ENCODE data around the gene SH2D3C.

SH2D3C gene, protein sequence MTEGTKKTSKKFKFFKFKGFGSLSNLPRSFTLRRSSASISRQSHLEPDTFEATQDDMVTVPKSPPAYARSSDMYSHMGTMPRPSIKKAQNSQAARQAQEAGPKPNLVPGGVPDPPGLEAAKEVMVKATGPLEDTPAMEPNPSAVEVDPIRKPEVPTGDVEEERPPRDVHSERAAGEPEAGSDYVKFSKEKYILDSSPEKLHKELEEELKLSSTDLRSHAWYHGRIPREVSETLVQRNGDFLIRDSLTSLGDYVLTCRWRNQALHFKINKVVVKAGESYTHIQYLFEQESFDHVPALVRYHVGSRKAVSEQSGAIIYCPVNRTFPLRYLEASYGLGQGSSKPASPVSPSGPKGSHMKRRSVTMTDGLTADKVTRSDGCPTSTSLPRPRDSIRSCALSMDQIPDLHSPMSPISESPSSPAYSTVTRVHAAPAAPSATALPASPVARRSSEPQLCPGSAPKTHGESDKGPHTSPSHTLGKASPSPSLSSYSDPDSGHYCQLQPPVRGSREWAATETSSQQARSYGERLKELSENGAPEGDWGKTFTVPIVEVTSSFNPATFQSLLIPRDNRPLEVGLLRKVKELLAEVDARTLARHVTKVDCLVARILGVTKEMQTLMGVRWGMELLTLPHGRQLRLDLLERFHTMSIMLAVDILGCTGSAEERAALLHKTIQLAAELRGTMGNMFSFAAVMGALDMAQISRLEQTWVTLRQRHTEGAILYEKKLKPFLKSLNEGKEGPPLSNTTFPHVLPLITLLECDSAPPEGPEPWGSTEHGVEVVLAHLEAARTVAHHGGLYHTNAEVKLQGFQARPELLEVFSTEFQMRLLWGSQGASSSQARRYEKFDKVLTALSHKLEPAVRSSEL

DNA sequence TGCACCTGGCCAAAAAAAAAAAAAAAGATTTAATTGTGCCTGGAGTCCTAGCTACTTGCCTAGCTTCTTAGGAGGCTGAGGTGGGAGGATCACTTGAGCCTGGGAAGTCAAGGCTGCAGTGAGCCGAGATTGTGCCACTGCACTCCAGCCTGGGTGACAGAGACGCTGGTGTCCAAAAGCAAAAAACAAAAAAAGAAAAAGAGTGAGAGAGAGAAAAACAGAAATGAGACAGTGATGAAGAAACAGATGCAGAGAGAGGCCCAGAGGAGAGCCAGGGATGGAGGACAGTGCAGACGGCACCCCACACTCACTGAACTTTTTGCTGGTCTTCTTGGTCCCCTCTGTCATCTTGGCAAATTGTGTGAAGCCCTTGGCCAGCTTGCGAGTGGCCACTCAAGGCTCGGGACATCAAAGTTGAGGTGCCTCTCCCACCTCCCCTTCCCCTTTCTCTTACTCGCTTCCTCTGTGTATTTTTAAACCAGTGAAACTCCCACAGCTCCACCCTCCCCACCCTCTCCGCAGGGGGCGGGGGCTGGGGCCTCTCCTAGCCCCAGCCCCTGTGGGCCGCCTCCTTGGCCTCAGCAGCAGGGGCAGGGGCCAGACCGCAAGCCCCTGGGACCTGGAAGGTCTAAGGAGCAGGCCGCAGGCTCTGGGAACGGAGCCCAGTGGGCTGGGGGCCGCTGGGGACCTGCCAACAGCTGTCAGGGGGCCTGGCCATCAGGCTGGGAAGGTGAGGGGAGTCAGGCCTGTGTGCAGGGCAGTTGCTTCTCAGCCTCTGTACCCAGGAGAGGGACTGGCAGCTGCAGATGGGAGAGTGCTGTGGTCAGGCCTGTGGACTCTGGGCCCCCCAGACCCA lies at the start of gene SH2D3C:
TSS of gene SH2D3C (minus strand) at position 387 of the 856 bp plus-strand sequence. CDS start at position 348, 39 bp downstream.
- peak; percentile 63 for DNase-seq

DNA sequence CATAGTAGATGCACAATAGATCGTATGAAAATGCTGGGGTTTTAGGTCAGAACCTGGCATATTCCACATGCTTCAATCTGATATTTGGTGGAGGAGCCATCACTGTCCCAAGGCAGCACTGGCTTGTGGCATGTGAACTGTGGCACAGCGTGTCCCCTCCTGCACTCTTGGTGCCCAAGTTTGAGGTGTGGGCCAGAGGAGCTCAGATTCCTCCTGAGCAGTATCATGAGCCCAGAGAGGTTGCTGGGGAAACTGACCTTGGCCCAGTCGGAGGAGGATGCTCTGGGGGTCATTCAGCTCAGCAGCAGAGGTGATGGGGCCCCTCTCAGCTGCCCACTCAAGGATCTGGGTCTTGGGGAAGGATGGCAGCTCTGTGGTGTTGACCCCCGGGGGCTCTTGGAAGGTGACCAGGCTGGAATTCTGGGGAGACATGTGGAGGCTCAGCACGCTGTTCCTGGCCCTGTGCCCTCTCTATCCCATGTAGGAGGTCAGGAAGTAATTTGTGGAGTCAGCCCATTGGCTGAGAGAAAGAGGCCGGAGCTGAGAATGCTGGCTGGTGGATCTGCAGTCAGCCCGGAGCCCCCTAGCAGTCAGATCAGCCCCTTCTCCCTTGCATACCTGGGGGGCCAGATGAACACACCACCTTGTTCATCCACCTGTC lies 47.9 kb upstream of the SH2D3C start:
- no peak for DNase-seq

DNA sequence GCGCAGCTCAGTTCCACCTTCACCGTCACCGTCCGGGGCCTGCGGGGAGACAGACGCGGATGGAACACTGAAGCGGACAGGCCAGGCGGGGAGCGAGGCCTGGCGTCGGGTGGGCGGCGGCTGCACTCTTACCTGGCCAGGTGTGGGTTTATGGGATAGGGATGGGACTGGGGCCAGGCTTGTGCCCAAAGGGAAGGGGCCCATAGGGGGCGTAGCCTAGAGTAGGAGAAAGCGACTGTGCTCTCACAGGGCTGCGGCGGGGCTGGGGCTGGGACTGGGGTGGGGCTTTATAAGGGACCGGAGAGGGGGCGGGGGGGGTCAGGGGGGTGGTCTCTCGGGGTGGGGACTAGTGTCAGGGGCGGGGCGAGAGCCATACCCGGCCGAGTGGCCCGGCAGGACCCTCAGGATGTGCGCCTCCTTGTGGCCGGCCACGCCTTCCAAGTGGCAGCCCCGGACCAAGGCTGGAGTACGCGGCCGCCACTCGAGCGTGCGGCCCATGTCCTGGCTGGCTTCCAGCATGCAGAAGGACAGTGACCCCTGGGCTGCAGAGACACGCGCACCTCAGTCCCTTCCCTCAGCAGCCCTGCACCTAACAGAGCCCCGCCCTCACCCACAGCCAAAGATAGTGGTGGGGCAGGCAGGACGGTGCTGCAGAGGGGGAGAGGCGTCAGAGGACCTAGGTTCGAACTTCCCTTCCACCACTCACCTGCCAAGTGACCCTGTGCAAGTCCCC lies 47.0 kb upstream of the SH2D3C start:
- no peak for DNase-seq

DNA sequence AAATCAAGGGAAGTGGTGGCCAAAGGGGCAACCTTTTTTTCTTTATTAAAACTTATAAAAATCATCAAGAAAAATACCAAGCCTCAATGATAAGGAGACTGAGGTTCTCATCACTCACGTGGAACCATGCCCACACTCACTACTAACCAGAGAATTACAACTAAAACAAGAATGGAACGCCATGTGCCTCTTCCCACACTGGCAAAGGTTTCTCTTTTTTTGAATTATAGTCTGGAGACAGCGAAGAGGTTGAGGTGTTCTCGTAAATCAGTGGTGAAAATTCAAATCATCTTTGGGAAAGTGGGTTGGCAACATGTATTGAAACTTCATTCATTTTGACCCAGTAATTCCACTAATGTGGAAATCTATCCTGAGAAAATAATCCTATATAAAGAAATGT lies 43.6 kb upstream of the SH2D3C start:
- no peak for DNase-seq

DNA sequence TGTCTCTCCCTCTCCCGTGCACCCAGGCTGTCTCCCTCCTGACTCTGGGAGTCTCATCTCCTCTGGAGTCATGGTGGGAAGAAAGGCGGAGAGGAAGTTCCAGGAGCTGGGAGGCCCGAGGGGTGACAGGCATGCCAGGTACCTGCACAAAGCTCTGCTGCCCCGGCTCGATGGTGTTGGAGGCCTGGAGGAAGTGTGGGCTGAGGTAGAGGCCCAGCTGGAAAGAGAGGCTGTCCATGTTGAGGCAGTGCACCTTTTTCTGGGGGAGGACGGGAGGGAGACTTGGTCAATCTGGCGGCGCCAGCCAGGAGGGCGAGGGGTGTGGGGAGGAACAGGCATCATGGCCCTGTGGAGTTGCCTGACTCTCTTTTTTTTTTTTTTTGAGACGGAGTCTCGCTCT lies 40.1 kb upstream of the SH2D3C start:
- no peak for DNase-seq

DNA sequence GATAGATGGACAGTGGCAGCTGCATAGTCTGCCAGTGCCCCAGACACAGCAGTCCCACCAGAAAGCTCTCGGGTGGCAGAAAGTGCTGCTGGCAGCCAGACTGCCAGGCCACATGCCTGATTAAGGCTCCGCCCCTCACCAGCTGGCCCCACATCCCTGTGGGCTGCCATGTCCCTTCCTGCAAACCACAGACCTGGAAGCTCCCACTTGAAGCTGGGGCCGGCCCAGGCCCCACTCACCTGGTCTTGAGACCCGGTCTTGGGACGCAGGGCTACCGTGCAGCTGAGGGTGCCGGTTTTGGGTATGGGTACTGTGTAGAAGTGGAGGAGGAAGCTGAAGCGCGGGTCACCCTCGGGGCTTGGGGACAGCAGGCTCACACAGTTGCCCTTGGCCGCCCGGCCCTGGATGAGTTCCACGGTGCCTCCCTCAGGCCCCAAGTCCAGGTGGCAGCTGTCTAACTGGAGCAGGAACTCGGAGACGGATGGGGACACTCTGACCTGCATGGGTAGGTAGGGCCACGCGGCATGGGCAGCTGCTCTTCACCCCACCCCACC lies 39.5 kb upstream of the SH2D3C start:
- no peak for DNase-seq

DNA sequence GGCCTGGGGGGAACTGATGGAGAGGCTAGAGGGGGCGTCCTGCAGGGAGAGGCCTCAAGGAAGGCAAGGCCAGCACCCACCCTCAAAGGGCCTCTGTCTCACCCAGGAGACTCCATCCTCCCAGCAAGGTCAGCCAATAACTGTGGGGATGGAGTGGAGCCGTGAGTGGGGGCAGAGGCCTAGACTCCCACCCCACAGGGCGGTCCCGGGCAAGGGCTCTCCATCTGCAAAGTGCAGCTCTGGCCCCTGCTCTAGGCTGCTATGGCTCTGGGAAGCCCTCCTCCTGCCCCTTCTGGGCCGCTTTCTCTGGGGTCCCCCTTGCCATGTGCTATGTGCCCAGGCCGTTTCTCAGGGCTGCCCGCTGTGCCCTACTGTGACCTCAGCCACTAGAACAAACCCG lies 38.3 kb upstream of the SH2D3C start:
- DNase-seq, result no peak

DNA sequence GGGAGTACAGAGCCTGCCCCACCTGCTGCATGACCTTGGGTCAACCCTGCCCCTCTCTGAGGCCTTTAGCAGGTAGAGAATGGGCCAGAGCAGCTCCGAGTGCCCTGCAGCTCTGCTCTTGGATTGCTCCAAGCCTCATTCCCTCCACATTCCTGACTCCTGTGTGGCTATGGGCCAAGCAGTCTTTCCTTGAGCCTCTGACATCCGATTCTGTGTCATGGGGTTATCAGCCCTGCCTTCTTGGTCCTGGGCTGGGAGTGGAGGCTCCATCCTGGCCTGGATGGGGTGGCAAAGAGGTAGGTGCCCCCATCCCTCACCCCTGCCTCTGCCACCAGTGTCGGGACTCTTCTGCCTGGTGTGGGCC lies 37.9 kb upstream of the SH2D3C start:
- DNase-seq, result no peak

DNA sequence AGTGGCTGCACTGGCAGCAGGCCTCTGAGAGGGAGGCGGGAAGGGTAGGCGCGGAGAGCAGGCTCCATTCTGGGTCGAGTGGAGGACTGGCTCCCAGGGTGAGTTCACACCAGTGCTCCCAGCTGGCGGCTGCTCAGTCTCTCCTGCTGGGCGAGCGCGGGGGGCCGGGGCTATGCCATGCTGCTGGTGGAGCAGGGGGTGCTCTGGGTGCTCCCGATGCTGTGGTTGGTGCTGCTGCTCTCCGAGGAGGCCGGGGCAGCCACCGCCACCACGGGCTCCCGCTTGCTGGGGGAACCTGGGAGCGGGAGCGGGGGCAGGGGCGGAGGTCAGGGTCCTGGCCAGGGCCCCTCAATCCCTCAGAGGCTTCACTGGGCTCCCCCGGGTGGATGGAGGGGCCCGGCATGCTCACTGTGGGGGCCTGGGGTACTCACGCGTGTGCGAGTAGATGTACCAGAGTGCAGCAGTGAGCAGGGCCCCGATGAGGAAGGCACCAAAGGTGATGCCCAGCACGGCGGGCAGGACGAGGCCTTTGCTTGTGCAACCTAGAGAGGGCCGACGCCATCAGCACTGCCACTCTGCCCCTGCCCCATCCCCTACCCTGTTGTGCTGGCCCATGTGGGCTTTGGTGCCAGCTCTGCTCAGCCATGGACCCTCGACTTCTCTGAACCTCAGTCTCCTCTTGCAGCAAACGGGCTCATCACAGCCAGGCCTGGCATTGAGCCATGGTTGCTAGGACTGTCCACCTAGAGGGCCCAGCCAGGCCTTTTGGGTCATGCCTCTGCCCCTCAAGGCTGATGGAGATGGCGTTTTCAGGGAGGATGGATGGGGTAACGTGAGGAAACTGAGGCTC lies 37.3 kb upstream of the SH2D3C start:
- no peak for DNase-seq

DNA sequence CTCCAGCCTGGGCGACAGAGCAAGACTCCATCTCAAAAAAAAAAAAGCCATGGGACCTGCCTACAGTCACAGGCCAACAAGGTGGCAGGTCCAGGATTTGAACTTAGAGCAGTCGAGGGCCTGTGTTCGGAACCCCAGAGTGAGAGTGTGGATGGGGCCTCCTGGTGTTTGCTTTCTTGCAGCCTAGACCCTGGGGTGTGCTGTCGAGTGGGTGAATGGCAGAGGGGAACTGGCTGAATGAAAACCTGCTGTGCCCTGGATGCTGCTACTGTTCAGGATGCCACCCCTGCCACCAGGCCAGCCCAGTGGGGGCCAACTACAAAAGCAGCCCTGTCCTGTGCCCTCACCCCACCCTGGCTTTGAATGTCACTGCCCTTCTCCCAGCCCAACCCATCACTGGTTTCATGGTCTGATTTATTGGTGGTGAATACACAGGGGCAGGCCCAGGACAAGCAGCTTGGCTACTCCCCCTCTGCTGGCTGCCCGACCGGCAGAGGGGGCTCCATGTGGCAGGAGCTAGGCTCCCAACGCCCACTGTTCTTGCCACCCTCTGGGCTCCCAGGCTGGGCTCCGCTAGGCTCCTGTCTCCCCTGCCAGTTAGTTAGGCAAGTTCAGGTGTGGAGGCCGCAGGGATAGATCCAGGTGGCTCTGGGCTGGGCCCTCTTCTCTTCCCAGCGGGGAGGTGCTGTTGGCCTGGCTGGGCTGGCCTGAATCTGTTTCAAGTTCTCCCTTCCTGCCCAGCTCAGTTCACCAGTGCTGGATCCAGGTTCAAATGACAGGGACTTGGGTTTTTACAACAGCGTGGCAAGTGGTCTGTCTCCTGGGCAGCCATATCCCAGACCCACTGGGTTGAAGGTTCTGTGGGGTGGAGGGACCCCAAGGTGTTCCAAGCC lies 36.4 kb upstream of the SH2D3C start:
- DNase-seq, result no peak

DNA sequence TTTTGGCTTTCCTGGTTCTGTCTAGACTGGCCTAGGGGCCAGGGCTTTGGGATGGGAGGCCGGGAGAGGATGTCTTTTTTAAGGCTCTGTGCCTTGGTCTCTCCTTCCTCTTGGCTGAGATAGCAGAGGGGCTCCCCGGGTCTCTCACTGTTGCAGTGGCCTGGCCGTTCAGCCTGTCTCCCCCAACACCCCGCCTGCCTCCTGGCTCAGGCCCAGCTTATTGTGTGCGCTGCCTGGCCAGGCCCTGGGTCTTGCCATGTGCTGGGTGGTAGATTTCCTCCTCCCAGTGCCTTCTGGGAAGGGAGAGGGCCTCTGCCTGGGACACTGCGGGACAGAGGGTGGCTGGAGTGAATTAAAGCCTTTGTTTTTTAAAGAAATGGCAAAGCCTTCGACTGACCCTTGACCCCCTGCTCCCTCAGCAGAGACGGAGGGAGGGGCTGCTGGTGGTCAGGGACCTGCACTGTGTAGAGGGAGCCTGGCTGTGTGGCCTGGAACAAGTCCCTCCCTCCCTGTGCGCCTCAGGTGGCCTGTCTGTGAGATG lies 35.3 kb upstream of the SH2D3C start:
- DNase-seq, result no peak

DNA sequence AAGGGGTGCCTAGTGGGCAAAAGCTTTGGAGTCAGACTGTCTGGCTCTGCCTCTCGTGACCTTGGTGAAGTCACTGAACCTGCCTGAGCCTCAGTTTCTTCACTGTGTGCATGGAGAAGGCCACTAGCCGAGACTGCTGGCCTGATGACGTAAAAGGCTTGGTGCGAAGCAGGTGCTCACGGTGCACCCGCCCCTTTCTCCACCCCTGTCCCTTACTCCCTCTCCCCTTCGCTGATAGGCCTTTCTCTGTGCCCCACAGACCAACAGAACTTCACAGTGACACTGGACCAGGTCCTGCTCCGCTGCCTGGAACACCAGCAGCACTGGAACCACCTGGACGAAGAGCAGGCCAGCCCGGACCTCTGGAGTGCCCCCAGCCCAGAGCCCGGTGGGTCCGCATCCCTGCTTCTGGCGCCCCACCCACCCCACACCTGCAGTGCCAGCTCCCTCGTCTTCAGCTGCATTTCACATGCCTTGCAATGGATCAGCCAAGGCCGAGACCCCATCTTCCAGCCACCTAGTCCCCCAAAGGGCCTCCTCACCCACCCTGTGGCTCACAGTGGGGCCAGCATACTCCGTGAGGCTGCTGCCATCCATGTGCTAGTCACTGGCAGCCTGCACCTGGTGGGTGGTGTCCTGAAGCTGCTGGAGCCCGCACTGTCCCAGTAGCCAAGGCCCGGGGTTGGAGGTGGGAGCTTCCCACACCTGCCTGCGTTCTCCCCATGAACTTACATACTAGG lies 34.6 kb upstream of the SH2D3C start:
- DNase-seq, result no peak

DNA sequence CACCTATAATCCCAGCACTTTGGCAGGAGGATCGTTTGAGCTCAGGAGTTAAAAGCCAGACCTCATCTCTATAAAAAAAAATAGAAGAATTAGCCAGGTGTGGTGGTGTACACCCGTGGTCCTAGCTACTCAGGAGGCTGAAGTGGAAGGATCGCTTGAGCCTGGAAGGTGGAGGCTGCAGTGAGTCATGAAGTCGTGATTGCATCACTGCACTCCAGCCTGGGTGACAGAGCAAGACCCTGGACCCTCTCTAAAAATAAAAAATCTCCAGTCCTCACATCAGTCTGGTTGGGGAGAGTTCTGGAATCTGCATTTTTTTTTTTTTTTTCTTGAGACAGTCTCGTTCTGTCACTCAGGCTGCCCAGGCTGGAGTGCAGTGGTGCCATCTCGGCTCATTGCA lies 33.5 kb upstream of the SH2D3C start:
- DNase-seq, result no peak

DNA sequence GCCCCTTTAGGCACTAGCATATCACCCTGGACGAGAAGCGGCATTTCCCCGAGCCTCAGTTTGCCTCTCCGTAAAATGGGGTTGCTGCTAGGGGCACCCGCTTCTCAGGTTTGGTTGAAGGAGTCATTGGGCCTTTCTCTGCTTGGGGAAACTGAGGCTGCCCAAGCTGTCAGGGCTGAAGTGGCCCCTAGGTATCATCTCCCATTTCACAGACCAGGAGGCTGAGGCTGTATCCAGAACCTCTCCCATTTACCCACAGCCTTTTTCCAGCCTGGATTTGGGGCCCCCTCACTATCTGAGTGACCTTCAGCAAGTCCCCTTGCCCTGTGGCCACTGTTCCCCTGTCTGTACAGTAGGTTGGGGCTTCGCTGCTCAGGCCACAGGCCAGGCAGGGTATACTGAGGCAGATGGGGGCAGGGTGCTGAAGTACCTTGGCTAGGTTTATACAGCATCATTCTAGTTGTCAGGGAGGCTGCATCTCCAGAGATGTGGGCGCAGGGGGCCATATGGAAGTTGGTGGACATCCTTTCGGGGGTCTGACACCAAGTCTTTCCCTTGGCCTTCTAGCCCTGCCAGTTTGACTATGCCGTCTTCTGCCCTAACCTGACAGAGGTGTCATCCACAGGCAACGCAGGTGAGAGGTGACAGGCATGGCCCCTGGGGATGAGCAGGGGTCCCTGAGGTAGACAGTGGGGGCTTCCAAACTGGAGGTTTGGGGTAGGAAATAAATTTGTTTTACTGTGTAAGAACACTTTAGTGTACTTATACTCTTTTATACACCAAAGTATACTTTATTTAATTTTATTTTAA lies 32.1 kb upstream of the SH2D3C start:
- DNase-seq, result no peak

DNA sequence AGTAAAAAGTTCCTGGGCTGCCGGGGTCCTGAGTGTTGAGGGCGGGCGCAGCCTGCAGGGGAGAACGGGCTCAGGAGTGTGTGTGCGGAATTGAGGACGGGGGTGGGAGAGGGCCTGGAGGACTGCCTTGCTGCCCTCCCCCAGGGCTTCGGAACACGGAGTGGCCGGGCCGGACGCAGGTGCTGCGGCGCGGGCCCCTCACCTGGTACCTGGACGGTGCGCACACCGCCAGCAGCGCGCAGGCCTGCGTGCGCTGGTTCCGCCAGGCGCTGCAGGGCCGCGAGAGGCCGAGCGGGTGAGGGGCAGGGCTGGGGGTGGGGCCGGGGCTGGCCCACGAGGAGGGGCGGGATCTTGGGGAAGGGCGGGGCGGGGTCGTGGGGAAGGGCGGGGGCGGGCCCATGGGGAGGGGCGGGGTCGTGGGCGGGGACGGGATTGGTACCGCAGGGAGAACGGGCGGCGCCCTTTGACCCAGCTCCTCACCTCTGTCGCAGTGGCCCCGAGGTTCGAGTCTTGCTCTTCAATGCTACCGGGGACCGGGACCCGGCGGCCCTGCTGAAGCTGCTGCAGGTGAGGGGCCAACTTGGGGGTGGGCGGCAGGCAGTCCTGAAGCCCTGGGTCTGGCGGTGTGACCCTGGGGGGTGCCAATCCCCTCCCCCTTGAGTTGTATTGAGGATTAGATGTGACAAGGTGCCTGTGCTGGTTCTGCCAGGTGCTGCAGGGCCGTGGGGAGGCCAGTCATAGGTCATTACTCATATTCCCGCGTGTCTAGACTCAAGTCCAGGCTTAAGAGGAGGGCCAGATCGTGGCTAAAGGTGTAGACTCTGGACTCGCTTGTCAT lies 31.3 kb upstream of the SH2D3C start:
- DNase-seq, result no peak

DNA sequence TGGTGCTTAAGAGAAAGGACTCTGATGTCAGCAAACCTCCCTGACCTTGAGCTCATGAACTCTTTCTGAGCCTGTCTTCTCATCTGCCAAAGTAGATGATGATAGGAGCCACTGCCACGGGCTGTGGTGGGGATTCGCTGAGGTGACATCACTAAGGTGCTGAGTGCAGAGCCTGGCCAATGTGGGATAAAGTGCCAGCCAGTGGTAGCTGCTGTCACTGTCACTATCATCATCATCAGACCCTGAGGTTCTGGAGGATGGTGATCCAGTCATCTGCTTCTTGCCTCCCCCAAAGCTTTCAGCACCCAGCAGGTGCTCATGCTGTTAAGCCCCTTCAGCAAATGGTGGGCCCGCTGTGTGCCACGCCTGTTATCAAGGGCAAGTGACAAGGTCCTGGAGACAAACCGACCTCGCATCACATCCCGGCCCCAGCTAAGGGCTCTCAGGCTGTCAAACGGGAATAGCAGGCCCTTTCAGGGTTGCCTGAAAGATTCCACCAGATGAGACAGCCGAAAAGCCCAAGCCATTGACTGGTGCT lies 30.6 kb upstream of the SH2D3C start:
- DNase-seq, result no peak

Data from inflammatory macrophage treated with lipopolysaccharide for 4 hours (primary cell).